Transverse colon (tissue), 4 donors: ENCODE measurements around the gene JPH3. TPM values are rescaled to one million over a fixed set of nuclear protein-coding genes. Genes with fewer than 3 reads are reported as not detected.

Experiments used
- DNase-seq: peaks from one replicate; pipeline ENCODE4 v3.0.0-alpha.2; 2019
- H3K27ac ChIP-seq, 4 donors: fragments of 200-600 bp; sonication (generic); 2 replicates each; pipeline ENCODE4 v1.5.1; 2016 to 2018; ENCODE audit warnings: inconsistent platforms in 4 of 4
- H3K27me3 ChIP-seq: fragments of 200-600 bp; sonication (generic); 2 replicates; pipeline ENCODE4 v1.5.1; 2017; ENCODE audit warnings: inconsistent platforms
- H3K36me3 ChIP-seq, 4 donors: fragments of 200-600 bp; sonication (generic); 2 replicates each; pipeline ENCODE4 v1.5.1; 2017 to 2019; ENCODE audit warnings: inconsistent platforms in 4 of 4
- H3K4me1 ChIP-seq, 4 donors: fragments of 200-600 bp; sonication (generic); 2 replicates each; pipeline ENCODE4 v1.5.1; 2017 to 2020; ENCODE audit warnings: inconsistent platforms in 4 of 4
- H3K4me3 ChIP-seq, 4 donors: fragments of 200-600 bp; sonication (generic); 1 replicate in 1 of 4; 2 replicates in 3 of 4; pipeline versions ENCODE4 v1.5.1 to v1.6.1; 2017 to 2019; ENCODE audit warnings: inconsistent platforms in 4 of 4
- H3K9me3 ChIP-seq, 2 donors: fragments of 200-600 bp; sonication (generic); 2 replicates each; pipeline ENCODE4 v1.5.1; 2017 to 2019; ENCODE audit warnings: inconsistent platforms in 2 of 2
- EP300 ChIP-seq: sonication (generic); formaldehyde crosslinking; IDR thresholded peaks from one replicate; pipeline ENCODE4 v1.6.1; 2017; ENCODE audit warnings: antibody characterized with exemption, low read depth
- POLR2A ChIP-seq: fragments of 450-650 bp; IDR thresholded peaks from one replicate; pipeline ENCODE4 v1.6.1; 2016; ENCODE audit warnings: antibody characterized with exemption, mild to moderate bottlenecking, moderate library complexity
- POLR2AphosphoS5 ChIP-seq, 3 donors: sonication (generic); formaldehyde crosslinking; IDR thresholded peaks; one replicate each; pipeline ENCODE4 v1.6.1; 2016; ENCODE audit warnings: antibody characterized with exemption in 3 of 3
- WGBS, 2 donors: methylation state at CpG; one replicate each; pipeline ENCODE4 v1.1.5; 2018; ENCODE audit warnings: low coverage in 1 of 2; 5-methylcytosine and 5-hydroxymethylcytosine counted together
- in situ Hi-C, 4 donors: fragments of 200-750 bp; cut with MboI; loops; one replicate each; pipeline versions ENCODE4 v1.15.0 to v1.15.1; 2017; ENCODE audit warnings: low sequenced_read_pairs in 3 of 4, low pct_ligation_motif_present in 1 of 4, low pct_unique_long_range_greater_than_20kb in 1 of 4
- intact Hi-C: fragments of 100-400 bp; cut with DNase I; formaldehyde crosslinking; loops from one replicate; pipeline ENCODE4 v1.15.1; 2023; ENCODE audit warnings: low total_unique reads
- total RNA-seq, 4 donors: library from RNA; depleted of rRNA; stranded (reverse); fragments of >200 nt; gene quantifications; one replicate each; pipeline ENCODE4 v1.1.0, GENCODE V29; 2016
- TF ChIP-seq, protein P1 (sequence below), 5 experiments: fragments of 200-600 bp in 3 of 5; fragments of 450-650 bp in 2 of 5; sonication (generic) in 3 of 5; IDR thresholded peaks; 1 replicate in 2 of 5; 2 replicates in 3 of 5; pipeline ENCODE4 v1.5.1; 2016 to 2017; ENCODE audit warnings: antibody characterized with exemption in 5 of 5, inconsistent platforms in 3 of 5, mild to moderate bottlenecking in 2 of 5, moderate library complexity in 1 of 5

The JPH3 gene
- total RNA-seq, 4 donors from 2014 or later: 0.32 to 5.2 (median 0.41) TPM; not detected in 1

DNA sequence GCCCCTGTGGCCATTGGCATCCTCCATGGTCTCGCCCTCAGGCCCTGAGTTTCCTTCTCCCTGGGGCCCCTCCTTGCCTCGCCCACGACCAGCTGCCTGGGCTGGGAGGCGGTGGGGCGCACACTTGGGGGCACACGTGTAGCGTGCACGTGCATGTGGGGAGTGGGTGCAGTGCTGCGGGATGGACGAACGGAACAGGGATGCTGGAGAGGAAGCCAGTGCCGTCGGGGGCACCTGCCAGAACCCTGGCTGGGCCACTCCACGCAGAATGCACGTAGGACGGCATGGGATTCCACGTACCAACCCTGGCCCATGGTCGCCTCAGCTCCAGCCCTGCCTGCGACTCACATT lies 83.1 kb downstream of the JPH3 start:
- Histone ChIP-seq H3K27me3 (peaks cover 28% of the 10 kb centered on the region), H3K27ac (no peak overlapping the region), H3K4me3 (no peak overlapping the region), H3K9me3 (no peaks in the 10 kb centered on the region), H3K4me1 (no peaks in the 10 kb centered on the region), H3K36me3 (no peaks in the 10 kb centered on the region)
- no peak for TF ChIP-seq POLR2A
- TF ChIP-seq, protein P1, sequence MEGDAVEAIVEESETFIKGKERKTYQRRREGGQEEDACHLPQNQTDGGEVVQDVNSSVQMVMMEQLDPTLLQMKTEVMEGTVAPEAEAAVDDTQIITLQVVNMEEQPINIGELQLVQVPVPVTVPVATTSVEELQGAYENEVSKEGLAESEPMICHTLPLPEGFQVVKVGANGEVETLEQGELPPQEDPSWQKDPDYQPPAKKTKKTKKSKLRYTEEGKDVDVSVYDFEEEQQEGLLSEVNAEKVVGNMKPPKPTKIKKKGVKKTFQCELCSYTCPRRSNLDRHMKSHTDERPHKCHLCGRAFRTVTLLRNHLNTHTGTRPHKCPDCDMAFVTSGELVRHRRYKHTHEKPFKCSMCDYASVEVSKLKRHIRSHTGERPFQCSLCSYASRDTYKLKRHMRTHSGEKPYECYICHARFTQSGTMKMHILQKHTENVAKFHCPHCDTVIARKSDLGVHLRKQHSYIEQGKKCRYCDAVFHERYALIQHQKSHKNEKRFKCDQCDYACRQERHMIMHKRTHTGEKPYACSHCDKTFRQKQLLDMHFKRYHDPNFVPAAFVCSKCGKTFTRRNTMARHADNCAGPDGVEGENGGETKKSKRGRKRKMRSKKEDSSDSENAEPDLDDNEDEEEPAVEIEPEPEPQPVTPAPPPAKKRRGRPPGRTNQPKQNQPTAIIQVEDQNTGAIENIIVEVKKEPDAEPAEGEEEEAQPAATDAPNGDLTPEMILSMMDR (IDR thresholded peaks at IDR 0.05): no peak
- no peak for TF ChIP-seq EP300
- no peak for TF ChIP-seq POLR2AphosphoS5 (IDR thresholded peaks at IDR 0.05)
- no peak for DNase-seq
- WGBS, 2 donors: 86% methylated on average over 19 of the region's 19 CpGs; no CpG with 5 or more reads in 1 of the 2 donors
- intact Hi-C loops: no loop called here
- in situ Hi-C loops: no loop called here

DNA sequence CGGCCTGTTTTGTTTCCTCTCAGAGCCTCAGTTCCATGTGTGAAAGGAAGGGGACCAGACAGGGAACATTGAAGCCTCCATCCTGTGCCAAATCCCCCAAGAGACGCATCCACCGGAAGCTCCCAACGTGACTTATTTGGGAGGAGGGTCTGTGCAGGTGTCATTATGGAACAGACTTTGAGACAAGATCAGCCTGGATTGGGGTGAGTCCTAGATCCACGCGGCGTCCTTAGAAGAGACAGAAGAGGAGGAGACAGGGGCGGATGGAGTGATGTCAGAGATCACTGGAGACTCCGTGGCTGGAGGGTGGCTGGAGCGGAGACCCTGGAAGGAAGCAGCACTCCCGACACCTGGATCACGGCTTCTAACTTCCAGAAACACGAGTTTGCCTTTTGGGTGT lies 83.5 kb downstream of the JPH3 start:
- no peak for TF ChIP-seq POLR2AphosphoS5 (IDR thresholded peaks at IDR 0.05)
- no peak for TF ChIP-seq EP300
- TF ChIP-seq, protein P1 (IDR thresholded peaks at IDR 0.05): no peak
- no peak for TF ChIP-seq POLR2A
- intact Hi-C loops (no loop called here), in situ Hi-C loops (no loop called here)
- Histone ChIP-seq H3K9me3 (no peaks in the 10 kb centered on the region), H3K27me3 (peaks cover 25% of the 10 kb centered on the region), H3K4me3 (no peak overlapping the region), H3K4me1 (no peaks in the 10 kb centered on the region), H3K27ac (no peak overlapping the region), H3K36me3 (no peaks in the 10 kb centered on the region)
- WGBS, 2 donors: 84% methylated on average over 13 of the region's 13 CpGs; no CpG with 5 or more reads in 1 of the 2 donors
- DNase-seq: no peak

DNA sequence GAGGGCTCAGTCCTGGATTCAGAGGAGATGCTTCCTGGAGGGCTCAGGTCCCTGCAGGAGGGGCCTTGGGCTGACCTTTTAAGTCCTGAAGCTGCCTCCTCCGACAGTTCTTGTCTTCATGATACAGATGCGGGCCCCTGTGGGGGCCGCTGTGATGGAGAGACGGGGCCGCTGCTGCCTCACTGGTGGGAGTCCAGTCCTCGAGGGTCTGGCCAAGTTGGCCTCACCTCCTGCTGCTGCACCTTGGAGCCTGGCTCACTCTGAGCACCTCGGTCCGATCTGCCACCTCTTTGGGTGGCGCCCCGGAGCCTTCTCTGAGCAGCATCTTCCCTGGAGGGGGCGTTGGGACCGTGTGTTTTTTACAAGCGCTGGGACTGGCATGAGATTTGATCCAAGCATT lies 84.4 kb downstream of the JPH3 start:
- TF ChIP-seq, protein P1 (IDR thresholded peaks at IDR 0.05): no peak
- TF ChIP-seq EP300 (no peak), POLR2AphosphoS5 (IDR thresholded peaks at IDR 0.05) (no peak), POLR2A (no peak)
- DNase-seq: no peak
- in situ Hi-C loops: no loop called here
- no peak overlapping the region for H3K27ac ChIP-seq
- no peaks in the 10 kb centered on the region for H3K4me1 ChIP-seq
- H3K36me3 ChIP-seq: no peaks in the 10 kb centered on the region
- WGBS, 2 donors: 70% methylated on average over 13 of the region's 13 CpGs; no CpG with 5 or more reads in 1 of the 2 donors
- intact Hi-C loops: no loop called here
- H3K4me3 ChIP-seq: no peak overlapping the region
- H3K27me3 ChIP-seq: peaks cover 25% of the 10 kb centered on the region
- no peaks in the 10 kb centered on the region for H3K9me3 ChIP-seq

DNA sequence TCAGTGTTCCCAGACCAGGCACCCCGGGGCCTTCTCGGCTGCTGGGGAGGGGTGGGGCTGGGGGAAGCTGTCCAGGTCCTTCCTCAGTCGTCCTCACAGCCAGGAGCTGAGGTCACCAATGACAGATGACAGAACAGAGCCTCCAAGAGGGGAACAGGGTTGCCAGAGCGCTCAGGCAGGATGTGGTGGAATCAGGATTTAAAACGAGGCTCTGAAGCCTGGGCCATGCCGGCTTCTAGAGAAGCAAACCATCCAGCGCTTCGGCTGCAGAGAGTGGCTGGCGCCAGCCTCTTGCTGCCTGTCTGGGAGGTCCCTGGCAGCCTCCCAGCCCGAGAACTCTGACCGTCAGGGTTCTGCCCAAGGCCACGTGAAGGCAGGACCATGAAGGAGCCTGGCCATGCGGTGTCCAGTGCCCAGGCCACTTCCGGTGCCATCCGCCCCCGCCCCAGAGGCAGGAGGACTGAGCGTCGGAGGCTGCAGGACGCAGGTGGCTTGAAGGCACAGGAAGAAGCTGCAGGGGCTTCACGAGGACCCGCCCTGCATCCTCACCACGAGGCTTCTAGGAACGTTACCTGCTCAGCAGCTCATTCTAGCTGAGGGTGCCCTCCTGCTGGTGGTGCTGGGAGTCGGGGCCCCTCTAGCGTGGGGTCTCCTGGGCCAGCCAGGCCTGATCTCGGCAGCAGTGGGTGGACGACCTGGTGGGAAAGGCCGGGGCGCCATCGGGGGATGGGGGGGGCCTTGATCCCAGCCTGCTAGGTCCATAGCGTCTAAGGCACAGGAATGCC lies 85.0 kb downstream of the JPH3 start:
- Histone ChIP-seq H3K27ac (no peak overlapping the region), H3K27me3 (peaks cover 25% of the 10 kb centered on the region), H3K4me3 (no peak overlapping the region), H3K9me3 (no peaks in the 10 kb centered on the region), H3K4me1 (no peaks in the 10 kb centered on the region), H3K36me3 (no peaks in the 10 kb centered on the region)
- intact Hi-C loops (no loop called here), in situ Hi-C loops (no loop called here)
- TF ChIP-seq, protein P1 (IDR thresholded peaks at IDR 0.05): no peak
- TF ChIP-seq POLR2A (no peak), POLR2AphosphoS5 (IDR thresholded peaks at IDR 0.05) (no peak), EP300 (no peak)
- WGBS, 2 donors: 65% methylated on average over 31 of the region's 31 CpGs; no CpG with 5 or more reads in 1 of the 2 donors
- DNase-seq: no peak
